ENCODE data around the gene BRAF.
A peak's percentile ranks its signal among the peaks of the same experiment; 100 is the strongest.
"Not testable (repeated sequence)": the region's sequence is repeated elsewhere in the genome, so short reads cannot be mapped to it uniquely, and the experiment has no call there.

The BRAF gene

GRCh38 chr7:140697447-140698143 is 227.1 kb downstream of the BRAF start:
- DNase-seq: no peak

GRCh38 chr7:140696680-140697446 is 227.9 kb downstream of the BRAF start, which contains the start of gene NDUFB2:
NDUFB2 (plus strand) TSS chr7:140696708; CDS start chr7:140696745, 37 bp downstream.
- peak; percentile 73 for DNase-seq

- DNase-seq: peak; percentile 94
These were observed 228.6 kb downstream of the BRAF start for GRCh38 chr7:140696024-140696679.

GRCh38 chr7:140695381-140695780 is 229.3 kb downstream of the BRAF start:
- no peak for DNase-seq

- no peak for DNase-seq
These were observed 230.1 kb downstream of the BRAF start for GRCh38 chr7:140694592-140694991.

- DNase-seq: not testable (repeated sequence)
These were observed 230.9 kb downstream of the BRAF start for GRCh38 chr7:140693849-140694248.

- no peak for DNase-seq
These were observed 233.2 kb downstream of the BRAF start for GRCh38 chr7:140691376-140692045.

- no peak for DNase-seq
These were observed 235.3 kb downstream of the BRAF start for GRCh38 chr7:140689199-140690152.

- no peak for DNase-seq
These were observed 236.4 kb downstream of the BRAF start for GRCh38 chr7:140688341-140688740.

GRCh38 chr7:140686921-140687320 is 237.8 kb downstream of the BRAF start:
- no peak for DNase-seq

- no peak for DNase-seq
These were observed 239.2 kb downstream of the BRAF start for GRCh38 chr7:140685407-140686087.

- no peak for DNase-seq
These were observed 240.4 kb downstream of the BRAF start for GRCh38 chr7:140684066-140684950.

- no peak for DNase-seq
These were observed 241.1 kb downstream of the BRAF start for GRCh38 chr7:140683657-140684056.

- no peak for DNase-seq
These were observed 243.0 kb downstream of the BRAF start for GRCh38 chr7:140681766-140682165.

- no peak for DNase-seq
These were observed 243.8 kb downstream of the BRAF start for GRCh38 chr7:140680886-140681285.

- DNase-seq: no peak
These were observed 245.5 kb downstream of the BRAF start for GRCh38 chr7:140679186-140679585.

- no peak for DNase-seq
These were observed 246.0 kb downstream of the BRAF start for GRCh38 chr7:140678816-140679130.

GRCh38 chr7:140678081-140678815 is 246.5 kb downstream of the BRAF start:
- no peak for DNase-seq

GRCh38 chr7:140677496-140677895 is 247.2 kb downstream of the BRAF start:
- DNase-seq: no peak

GRCh38 chr7:140676956-140677355 is 247.8 kb downstream of the BRAF start:
- not testable (repeated sequence) for DNase-seq

All from stimulated activated CD4-positive, alpha-beta T cell treated with anti-CD3 and anti-CD28 coated beads, Interleukin-1b, Interleukin-23, amount 100 ng/mL, for 48 hours (primary cell).